Ectodermal cell (in vitro differentiated cells): ENCODE data around the gene EYS.

Source experiments
- H3K27ac ChIP-seq: 2 replicates; pipeline ENCODE4 v1.7.0; 2013; ENCODE audit warnings: mild to moderate bottlenecking, low read depth, low read length; ENCODE audit not compliant: insufficient read depth, poor library complexity, severe bottlenecking
- H3K27me3 ChIP-seq: 2 replicates; pipeline ENCODE4 v1.7.0; 2013; ENCODE audit warnings: mild to moderate bottlenecking, low read length; ENCODE audit not compliant: insufficient read depth, control insufficient read depth, poor library complexity, severe bottlenecking
- H3K36me3 ChIP-seq: one replicate; pipeline ENCODE4 v1.7.0; 2013; ENCODE audit warnings: low read length; ENCODE audit not compliant: control insufficient read depth, insufficient read depth
- H3K4me1 ChIP-seq: one replicate; pipeline ENCODE4 v1.7.0; 2013; ENCODE audit warnings: low read length; ENCODE audit not compliant: control insufficient read depth, insufficient read depth
- H3K4me3 ChIP-seq: 2 replicates; pipeline ENCODE4 v1.7.0; 2013; ENCODE audit warnings: low read depth, low read length, control low read depth; ENCODE audit not compliant: insufficient read depth
- H3K9me3 ChIP-seq: 2 replicates; pipeline ENCODE4 v1.7.0; 2013; ENCODE audit warnings: mild to moderate bottlenecking, low read length, moderate library complexity; ENCODE audit not compliant: control insufficient read depth
- WGBS, 2 experiments: methylation state at CpG; one replicate each; pipeline ENCODE4 v1.1.7; 2013; ENCODE audit warnings: missing lambda C conversion rate in 2 of 2; 5-methylcytosine and 5-hydroxymethylcytosine counted together

Gene EYS

DNA sequence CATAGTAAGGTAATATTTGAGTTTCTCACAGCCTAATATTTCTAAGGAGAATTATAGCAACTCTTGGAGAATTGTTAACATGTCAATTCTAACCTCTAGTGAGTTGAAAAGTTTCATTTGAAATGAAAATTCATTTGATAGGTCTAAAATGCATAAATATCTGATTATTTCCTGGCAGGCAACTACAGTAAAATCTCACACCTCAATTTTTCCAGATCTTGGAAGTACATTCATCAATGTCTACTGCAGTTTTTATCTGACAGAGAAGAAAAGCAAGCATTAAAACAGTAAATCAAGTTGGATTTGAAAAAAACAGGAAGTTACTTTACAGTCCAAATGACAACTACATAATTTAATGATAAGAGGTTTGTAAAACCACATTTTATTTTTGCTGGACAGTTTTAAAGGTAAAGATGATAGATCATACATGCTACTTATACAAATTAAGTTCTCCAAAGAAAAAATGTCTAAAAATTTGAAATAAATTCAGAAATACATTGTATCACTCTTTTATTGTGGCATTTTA lies 631.3 kb downstream of the EYS start:
- Histone ChIP-seq H3K27ac (no peak overlapping the region), H3K4me3 (no peak overlapping the region), H3K36me3 (no peaks in the 10 kb centered on the region), H3K27me3 (no peaks in the 10 kb centered on the region), H3K9me3 (no peaks in the 10 kb centered on the region), H3K4me1 (no peaks in the 10 kb centered on the region)

DNA sequence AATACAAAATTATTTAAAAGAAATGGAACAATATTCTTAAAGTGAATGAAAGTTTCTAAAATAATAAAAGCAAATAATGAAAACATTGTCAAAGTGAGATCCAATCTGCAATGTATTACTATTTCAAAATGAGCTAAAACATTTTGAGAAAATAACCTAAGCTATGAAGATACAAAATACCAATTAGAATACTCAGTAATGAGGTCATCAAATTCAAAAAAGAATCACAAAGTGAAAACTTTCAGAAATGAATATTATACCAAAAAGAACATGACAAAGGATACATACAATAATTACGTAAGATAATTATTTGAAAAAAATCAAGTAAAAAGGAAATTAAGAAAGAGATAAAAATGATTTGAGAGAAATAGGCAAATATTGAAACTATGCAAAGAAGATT lies 634.5 kb downstream of the EYS start:
- H3K4me1 ChIP-seq: no peaks in the 10 kb centered on the region
- WGBS, 2 experiments: no CpG with 5 or more reads among the region's 1 CpG
- no peak overlapping the region for H3K4me3 ChIP-seq
- no peaks in the 10 kb centered on the region for H3K9me3 ChIP-seq
- no peaks in the 10 kb centered on the region for H3K36me3 ChIP-seq
- H3K27me3 ChIP-seq: no peaks in the 10 kb centered on the region
- H3K27ac ChIP-seq: no peak overlapping the region

DNA sequence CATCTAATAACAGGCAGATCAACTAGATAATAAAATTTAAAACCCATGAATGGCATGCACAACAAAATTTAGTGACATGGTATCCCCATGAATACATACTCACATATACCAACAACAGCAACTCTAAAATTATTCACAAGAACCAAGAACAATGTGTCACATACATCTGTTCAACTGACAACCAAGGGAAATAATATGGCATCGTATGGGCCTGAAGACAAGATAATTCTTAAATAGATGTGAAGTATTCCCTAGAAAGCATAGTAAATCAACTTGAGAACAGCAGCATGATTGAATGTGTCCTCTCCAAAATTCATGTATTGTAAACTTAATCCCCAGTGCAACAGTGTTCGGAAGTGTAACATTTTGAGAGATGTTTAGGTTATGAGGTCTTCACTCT lies 635.5 kb downstream of the EYS start:
- 97 to 100% methylated on average over 1 to 2 of the region's 2 CpGs for WGBS, 2 experiments

DNA sequence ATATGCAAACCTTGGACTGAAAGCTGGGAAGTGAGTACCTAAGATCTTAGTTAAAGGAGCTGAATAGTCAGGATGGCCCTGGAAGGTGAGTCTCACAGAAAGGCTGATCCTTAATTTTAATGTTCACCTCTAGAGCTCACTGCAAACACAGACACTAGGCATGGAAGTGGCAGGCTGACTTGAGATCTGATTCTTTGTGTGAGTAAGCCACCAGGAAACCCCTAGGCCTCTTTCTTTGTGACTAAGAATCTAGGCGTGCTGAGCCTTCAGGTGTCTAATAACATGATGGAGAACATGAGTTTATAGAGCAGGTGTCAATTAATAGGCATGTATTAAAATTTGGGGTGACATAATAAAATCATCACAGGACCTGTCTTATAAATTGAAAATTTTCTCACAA lies 642.2 kb downstream of the EYS start:
- Histone ChIP-seq H3K27ac (no peak overlapping the region), H3K4me3 (no peak overlapping the region), H3K27me3 (no peaks in the 10 kb centered on the region), H3K4me1 (no peaks in the 10 kb centered on the region), H3K36me3 (no peaks in the 10 kb centered on the region), H3K9me3 (no peaks in the 10 kb centered on the region)
- 87 to 95% methylated on average over 1 of the region's 1 CpG for WGBS, 2 experiments

More for the DNA sequence above, 635.5 kb downstream of the EYS start:
- no peaks in the 10 kb centered on the region for H3K27me3 ChIP-seq
- H3K9me3 ChIP-seq: no peaks in the 10 kb centered on the region
- H3K4me1 ChIP-seq: no peaks in the 10 kb centered on the region
- no peak overlapping the region for H3K4me3 ChIP-seq
- H3K36me3 ChIP-seq: no peaks in the 10 kb centered on the region
- H3K27ac ChIP-seq: no peak overlapping the region

DNA sequence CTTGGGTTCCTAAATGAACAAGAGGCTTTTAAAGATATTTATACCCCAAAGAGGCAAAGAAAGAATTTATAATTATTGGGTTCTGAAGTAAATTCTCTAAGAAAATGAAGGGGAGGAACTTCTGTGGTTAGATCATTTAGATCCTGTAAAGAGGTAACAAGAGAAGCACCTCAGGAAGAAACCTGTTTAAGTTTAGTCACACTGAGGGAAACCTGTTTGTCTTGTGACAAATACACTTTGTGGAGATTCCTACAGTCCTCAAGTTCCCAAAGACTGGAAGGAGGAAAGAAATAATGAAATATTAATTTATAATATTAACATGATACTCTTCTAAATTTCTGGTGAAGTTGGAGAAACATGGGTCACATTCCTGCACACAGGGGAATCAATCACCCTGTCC lies 647.5 kb downstream of the EYS start:
- no peak overlapping the region for H3K27ac ChIP-seq
- H3K4me3 ChIP-seq: no peak overlapping the region
- no peaks in the 10 kb centered on the region for H3K4me1 ChIP-seq
- H3K9me3 ChIP-seq: no peaks in the 10 kb centered on the region
- H3K36me3 ChIP-seq: no peaks in the 10 kb centered on the region
- no peaks in the 10 kb centered on the region for H3K27me3 ChIP-seq

DNA sequence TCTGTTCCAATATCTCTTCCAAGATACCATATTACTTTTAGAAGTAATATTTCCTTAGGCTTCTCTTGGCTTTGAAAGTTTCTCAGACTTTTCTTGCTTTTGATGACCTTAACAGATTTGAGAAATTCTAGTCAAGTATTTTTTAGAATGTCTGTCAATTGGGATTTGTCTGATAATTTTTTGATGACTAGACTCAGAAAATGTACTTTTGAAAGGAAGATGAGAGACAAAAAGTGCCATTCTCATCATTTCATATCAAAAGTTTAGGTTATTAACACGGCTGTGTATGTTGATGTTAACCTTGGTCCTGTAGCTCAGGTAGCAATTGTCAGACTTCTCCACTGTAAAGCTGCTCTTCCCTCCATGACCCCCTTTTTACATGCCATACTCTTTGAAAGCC lies 651.5 kb downstream of the EYS start:
- H3K36me3 ChIP-seq: no peaks in the 10 kb centered on the region
- WGBS, 2 experiments: 100% methylated on average over 1 of the region's 1 CpG

DNA sequence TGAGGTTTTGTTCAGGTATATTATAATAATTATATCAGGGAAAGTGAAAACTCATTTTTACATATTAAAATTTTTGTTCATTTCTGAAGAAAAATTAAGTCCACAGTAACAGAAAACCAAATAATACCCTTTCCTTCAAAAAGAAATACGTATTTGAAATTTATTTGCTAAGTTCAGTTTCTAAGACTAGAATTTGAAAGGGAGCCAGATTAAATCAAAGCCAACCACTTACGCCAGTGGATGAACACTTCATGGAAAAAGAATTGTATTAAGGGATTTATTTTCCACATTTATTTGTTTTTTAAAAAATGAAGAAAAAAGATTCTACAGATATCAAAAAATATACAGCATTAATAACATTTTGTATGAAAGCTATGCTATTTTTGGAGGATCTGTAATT lies 654.4 kb downstream of the EYS start:
- no peak overlapping the region for H3K27ac ChIP-seq
- H3K9me3 ChIP-seq: no peaks in the 10 kb centered on the region
- 100% methylated on average over 1 of the region's 2 CpGs; no CpG with 5 or more reads in 1 of the 2 experiments for WGBS, 2 experiments
- H3K4me1 ChIP-seq: no peaks in the 10 kb centered on the region
- no peaks in the 10 kb centered on the region for H3K36me3 ChIP-seq
- H3K4me3 ChIP-seq: no peak overlapping the region
- H3K27me3 ChIP-seq: no peaks in the 10 kb centered on the region

More for the DNA sequence above, 651.5 kb downstream of the EYS start:
- Histone ChIP-seq H3K27ac (no peak overlapping the region), H3K4me3 (no peak overlapping the region), H3K27me3 (no peaks in the 10 kb centered on the region), H3K9me3 (no peaks in the 10 kb centered on the region), H3K4me1 (no peaks in the 10 kb centered on the region)

DNA sequence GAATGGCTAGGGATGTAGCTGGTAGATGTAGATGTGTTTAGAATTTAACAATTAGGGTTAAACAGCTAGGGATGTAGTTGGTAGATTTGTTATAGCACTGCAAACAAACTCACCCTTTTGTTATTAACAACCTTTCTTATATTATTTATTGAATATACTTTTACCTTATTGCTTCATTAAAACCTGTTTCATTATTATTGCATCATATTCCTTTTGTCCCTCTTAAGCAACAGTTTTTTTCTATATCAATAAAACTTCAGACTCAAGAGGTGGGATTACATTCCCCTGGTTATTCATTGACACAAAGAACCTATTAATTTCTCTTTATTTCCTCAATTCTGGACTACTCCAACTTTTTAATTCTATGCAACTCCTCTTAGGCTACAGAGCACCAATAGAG lies 661.2 kb downstream of the EYS start:
- Histone ChIP-seq H3K27me3 (no peaks in the 10 kb centered on the region), H3K36me3 (no peaks in the 10 kb centered on the region), H3K27ac (no peak overlapping the region), H3K4me1 (no peaks in the 10 kb centered on the region), H3K9me3 (no peaks in the 10 kb centered on the region), H3K4me3 (no peak overlapping the region)

DNA sequence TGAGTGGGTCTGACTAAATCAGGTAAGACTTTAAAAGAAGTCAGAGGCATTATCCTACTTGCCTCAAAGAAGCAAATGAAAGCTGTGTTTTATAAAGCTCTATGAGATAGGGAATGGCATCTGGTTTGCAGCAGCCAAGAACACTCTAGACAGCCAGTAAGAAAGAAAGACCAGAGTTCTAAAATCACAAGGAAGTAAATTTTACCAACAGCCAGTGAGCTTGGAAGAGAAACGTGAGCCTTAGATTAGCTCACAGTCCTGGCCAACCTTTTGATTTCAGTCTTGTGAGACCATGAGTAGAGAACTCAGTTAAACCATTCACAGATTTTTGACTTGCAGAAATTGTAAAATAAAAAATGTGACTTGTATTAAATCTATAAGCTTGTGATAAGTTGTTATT lies 693.0 kb downstream of the EYS start:
- no peaks in the 10 kb centered on the region for H3K9me3 ChIP-seq
- WGBS, 2 experiments: 82 to 100% methylated on average over 1 of the region's 1 CpG
- H3K4me1 ChIP-seq: no peaks in the 10 kb centered on the region
- H3K27me3 ChIP-seq: no peaks in the 10 kb centered on the region
- no peak overlapping the region for H3K27ac ChIP-seq
- H3K36me3 ChIP-seq: no peaks in the 10 kb centered on the region
- no peak overlapping the region for H3K4me3 ChIP-seq

DNA sequence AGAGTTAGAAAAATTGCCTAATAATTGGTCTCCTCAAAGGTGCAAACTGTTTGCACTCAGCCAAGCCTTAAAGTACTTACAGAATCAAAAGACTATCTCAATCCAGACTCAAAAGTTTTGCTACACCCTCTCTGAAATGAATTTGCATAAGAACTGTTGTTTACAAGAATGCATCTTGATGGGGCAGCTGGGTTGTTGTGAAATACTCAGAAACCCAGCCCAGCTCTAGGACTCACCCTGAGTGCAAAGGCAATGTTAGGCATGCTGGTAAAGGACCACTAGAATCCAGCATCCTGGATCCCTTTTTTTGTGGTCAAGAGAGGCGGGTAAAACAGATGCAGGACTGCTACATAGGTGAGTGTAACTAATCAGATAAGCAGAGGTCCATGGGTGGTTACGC lies 700.2 kb downstream of the EYS start:
- WGBS, 2 experiments: 91 to 98% methylated on average over 2 of the region's 2 CpGs
- Histone ChIP-seq H3K27ac (no peak overlapping the region), H3K4me3 (no peak overlapping the region), H3K36me3 (no peaks in the 10 kb centered on the region), H3K27me3 (no peaks in the 10 kb centered on the region), H3K9me3 (no peaks in the 10 kb centered on the region), H3K4me1 (no peaks in the 10 kb centered on the region)

DNA sequence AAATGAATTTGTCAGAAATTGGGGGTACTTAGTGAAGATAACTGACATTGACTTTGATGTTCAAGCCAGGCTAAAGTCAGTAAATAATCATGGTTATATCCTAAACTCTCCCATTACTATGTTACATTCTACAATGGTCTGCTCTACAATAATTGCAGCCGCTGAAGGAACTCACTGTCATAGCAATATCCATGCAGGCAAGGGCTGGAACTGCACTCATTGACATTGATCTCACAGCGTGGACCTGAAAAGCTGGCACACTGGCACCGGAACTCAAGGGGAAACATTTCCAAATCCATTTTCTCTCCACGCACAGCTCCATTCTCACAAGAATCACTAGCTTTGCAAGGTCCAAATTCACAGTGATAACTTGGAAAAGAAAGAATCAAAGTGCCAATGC lies 702.7 kb downstream of the EYS start:
- Histone ChIP-seq H3K27ac (no peak overlapping the region), H3K27me3 (no peaks in the 10 kb centered on the region), H3K4me1 (no peaks in the 10 kb centered on the region), H3K9me3 (no peaks in the 10 kb centered on the region), H3K4me3 (no peak overlapping the region), H3K36me3 (no peaks in the 10 kb centered on the region)
- 94 to 96% methylated on average over 4 of the region's 4 CpGs for WGBS, 2 experiments
